Measurements from ENCODE around the gene SMIM32.
A peak's percentile ranks its signal among the peaks of the same experiment; 100 is the strongest.

The SMIM32 gene

DNA sequence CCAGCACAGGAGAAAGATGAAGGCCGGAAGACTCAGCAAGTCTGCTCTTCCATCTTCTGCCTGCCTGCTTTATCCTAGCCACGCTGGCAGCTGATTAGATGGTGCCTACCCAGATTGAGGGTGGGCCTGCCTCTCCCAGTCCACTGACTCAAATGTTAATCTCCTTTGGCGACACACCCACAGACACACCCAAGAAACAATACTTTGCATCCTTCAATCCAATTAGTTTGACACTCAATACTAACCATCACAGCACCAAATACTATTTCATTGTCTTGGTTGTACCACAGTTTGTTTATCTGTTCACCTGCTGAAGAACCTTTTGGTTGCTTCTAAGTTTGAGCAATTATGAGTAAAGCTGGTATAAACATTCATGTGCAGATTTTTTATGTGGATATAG lies 23.7 kb downstream of the SMIM32 start:
- DNase-seq (ENCODE audit: insufficient read length, low spot score) (no peak), FAIRE-seq (no peak)
- TF ChIP-seq TAF1 (IDR thresholded peaks at IDR 0.05; ENCODE audit: low read depth, low read length): no peak
- no peak for TF ChIP-seq POLR2AphosphoS5 (IDR thresholded peaks at IDR 0.05; ENCODE audit: low read depth, low read length)
- TF ChIP-seq POU2F2 (IDR thresholded peaks at IDR 0.05; ENCODE audit: low read depth, low read length): no peak
- no peak for TF ChIP-seq PAX5 (IDR thresholded peaks at IDR 0.05; ENCODE audit: insufficient read depth, low read length, severe bottlenecking)
- TF ChIP-seq SPI1 (IDR thresholded peaks at IDR 0.05; ENCODE audit: low read depth, low read length): no peak

DNA sequence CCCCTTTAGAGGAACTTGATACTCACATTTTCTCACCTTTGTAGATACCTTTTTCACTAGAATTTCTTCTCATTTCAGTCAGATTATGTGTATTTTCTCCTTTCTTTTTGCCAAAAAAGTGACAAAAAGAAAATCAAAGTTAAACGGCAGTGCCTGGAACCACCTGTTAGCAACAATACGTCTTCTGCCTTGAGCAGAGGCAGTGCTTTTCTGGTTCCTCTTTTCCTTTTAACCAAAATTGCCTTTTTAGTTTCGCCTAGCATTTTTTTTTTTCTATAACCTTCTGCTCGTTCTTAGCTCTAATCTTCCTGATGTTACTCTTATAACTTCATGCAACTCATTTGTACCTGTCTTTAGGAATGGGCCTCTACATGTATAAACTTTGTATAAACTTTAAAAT lies 26.1 kb downstream of the SMIM32 start:
- DNase-seq (ENCODE audit: insufficient read length, low spot score) (no peak), FAIRE-seq (peak; percentile 80)
- TF ChIP-seq SPI1 (IDR thresholded peaks at IDR 0.05; ENCODE audit: low read depth, low read length) (peak; percentile 87), PAX5 (IDR thresholded peaks at IDR 0.05; ENCODE audit: insufficient read depth, low read length, severe bottlenecking) (no peak), POLR2A (IDR thresholded peaks at IDR 0.05; ENCODE audit: low read depth, low read length) (no peak), POLR2AphosphoS5 (IDR thresholded peaks at IDR 0.05; ENCODE audit: low read depth, low read length) (no peak)

DNA sequence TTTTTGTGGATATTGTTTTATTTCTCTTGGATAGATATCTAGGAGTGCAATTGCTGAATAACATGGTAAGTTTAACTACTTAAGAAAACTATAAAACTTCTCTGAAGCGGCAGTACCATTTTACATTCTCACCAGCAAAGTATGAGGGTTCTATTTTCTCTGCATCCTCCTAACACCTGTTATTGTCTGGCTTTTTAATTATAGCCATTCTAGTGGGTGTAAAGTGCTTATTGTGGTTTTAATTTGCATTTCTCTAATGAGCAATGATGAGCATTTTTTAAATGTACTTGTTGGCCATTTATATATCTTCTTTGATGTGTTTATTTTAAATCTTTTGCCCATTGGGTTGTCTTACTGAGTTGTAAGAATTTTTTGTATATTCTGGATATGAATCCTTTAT lies 28.7 kb downstream of the SMIM32 start:
- peak; percentile 59 for FAIRE-seq

DNA sequence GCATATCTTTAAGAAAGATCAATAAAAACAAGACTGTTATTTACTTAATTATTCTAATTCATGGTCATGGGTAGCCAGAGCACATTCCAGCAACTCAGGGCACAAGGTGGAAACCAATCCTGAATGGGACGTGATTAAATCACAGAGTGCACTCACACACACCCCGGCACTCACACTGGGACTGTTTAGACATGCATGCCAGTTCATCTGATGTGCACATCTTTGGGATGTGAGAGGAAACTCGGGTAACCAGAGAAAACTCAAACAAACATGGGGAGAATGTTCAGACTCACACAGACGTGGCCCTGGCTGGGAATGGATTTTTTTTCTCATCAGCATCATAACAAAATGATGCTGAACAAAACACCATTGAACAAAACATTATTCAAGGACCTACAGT lies 31.0 kb downstream of the SMIM32 start:
- DNase-seq (ENCODE audit: insufficient read length, low spot score): no peak
- TF ChIP-seq PAX5 (IDR thresholded peaks at IDR 0.05; ENCODE audit: insufficient read depth, low read length, severe bottlenecking) (no peak), POU2F2 (IDR thresholded peaks at IDR 0.05; ENCODE audit: low read depth, low read length) (no peak), TAF1 (IDR thresholded peaks at IDR 0.05; ENCODE audit: low read depth, low read length) (no peak), POLR2A (IDR thresholded peaks at IDR 0.05; ENCODE audit: low read depth, low read length) (no peak), POLR2AphosphoS5 (IDR thresholded peaks at IDR 0.05; ENCODE audit: low read depth, low read length) (no peak), SPI1 (IDR thresholded peaks at IDR 0.05; ENCODE audit: low read depth, low read length) (no peak)

More for the DNA sequence above, 28.7 kb downstream of the SMIM32 start:
- DNase-seq (ENCODE audit: insufficient read length, low spot score): no peak
- TF ChIP-seq PAX5 (IDR thresholded peaks at IDR 0.05; ENCODE audit: insufficient read depth, low read length, severe bottlenecking) (no peak), POLR2A (IDR thresholded peaks at IDR 0.05; ENCODE audit: low read depth, low read length) (no peak), SPI1 (IDR thresholded peaks at IDR 0.05; ENCODE audit: low read depth, low read length) (no peak), TAF1 (IDR thresholded peaks at IDR 0.05; ENCODE audit: low read depth, low read length) (no peak), POLR2AphosphoS5 (IDR thresholded peaks at IDR 0.05; ENCODE audit: low read depth, low read length) (no peak), POU2F2 (IDR thresholded peaks at IDR 0.05; ENCODE audit: low read depth, low read length) (no peak)

DNA sequence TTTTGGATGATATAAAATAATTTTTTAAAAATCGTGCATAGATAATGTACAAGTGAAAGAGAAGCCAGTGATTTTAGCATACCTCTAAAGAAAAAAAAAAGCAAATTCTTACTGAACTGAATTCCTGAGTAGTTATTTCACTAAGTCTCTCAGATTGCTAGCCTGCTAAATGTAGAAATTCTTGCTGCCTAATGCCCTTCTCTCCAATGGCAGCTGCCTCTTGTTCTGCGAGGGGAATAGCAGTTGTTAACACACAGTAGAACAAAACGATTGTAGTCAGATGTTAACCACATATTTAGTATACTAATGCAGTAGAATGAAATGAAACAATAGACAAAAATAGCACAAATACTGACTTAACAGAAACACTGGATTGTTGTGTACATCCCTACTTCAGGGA lies 33.5 kb downstream of the SMIM32 start:
- FAIRE-seq: no peak
- TF ChIP-seq POLR2AphosphoS5 (IDR thresholded peaks at IDR 0.05; ENCODE audit: low read depth, low read length) (no peak), PAX5 (IDR thresholded peaks at IDR 0.05; ENCODE audit: insufficient read depth, low read length, severe bottlenecking) (no peak), POLR2A (IDR thresholded peaks at IDR 0.05; ENCODE audit: low read depth, low read length) (no peak), SPI1 (IDR thresholded peaks at IDR 0.05; ENCODE audit: low read depth, low read length) (no peak), POU2F2 (IDR thresholded peaks at IDR 0.05; ENCODE audit: low read depth, low read length) (no peak), TAF1 (IDR thresholded peaks at IDR 0.05; ENCODE audit: low read depth, low read length) (no peak)
- no peak for DNase-seq (ENCODE audit: insufficient read length, low spot score)

More for the DNA sequence above, 31.0 kb downstream of the SMIM32 start:
- no peak for FAIRE-seq

DNA sequence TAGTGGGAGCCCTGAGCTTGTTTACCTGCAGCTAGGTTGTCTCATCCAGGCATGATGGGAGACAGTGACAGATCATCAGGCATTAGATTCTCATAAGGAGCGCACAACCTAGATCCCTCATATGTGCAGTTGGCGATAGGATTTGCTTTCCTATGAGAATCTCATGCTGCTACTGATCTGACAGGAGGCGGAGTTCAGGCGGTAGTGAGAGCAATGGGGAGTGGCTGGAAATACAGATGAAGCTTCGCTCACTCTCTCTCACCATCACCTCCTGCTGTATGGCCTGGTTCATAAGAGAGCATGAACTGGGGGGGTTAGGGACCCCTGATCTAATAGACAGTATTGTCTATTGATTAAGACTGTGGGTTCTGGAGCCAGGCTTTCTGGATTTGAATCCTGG lies 35.4 kb downstream of the SMIM32 start:
- TF ChIP-seq POLR2AphosphoS5 (IDR thresholded peaks at IDR 0.05; ENCODE audit: low read depth, low read length): no peak
- no peak for TF ChIP-seq POU2F2 (IDR thresholded peaks at IDR 0.05; ENCODE audit: low read depth, low read length)
- no peak for TF ChIP-seq POLR2A (IDR thresholded peaks at IDR 0.05; ENCODE audit: low read depth, low read length)
- FAIRE-seq: no peak
- no peak for DNase-seq (ENCODE audit: insufficient read length, low spot score)

DNA sequence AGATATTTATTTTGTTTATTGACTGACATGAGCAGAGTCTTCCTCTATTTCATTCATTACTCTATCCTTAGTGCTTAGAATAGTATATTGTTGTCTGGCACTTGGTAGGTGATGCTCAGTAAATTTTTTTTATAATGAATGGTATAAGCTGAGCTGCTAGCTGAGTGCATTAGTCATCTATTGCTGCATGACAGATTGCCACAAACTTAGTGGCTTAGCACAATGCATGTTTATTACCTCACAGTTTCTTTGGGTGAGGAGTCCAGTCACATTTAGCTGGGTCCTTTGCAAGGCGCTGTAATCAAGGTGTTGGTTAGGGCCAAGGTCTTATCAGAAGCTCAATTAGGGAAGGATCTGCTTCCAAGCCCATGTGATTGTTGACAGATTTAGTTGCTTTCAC lies 37.2 kb downstream of the SMIM32 start:
- DNase-seq (ENCODE audit: insufficient read length, low spot score) (no peak), FAIRE-seq (no peak)
- no peak for TF ChIP-seq POU2F2 (IDR thresholded peaks at IDR 0.05; ENCODE audit: low read depth, low read length)
- TF ChIP-seq TAF1 (IDR thresholded peaks at IDR 0.05; ENCODE audit: low read depth, low read length): no peak
- no peak for TF ChIP-seq SPI1 (IDR thresholded peaks at IDR 0.05; ENCODE audit: low read depth, low read length)
- TF ChIP-seq PAX5 (IDR thresholded peaks at IDR 0.05; ENCODE audit: insufficient read depth, low read length, severe bottlenecking): no peak
- no peak for TF ChIP-seq POLR2AphosphoS5 (IDR thresholded peaks at IDR 0.05; ENCODE audit: low read depth, low read length)

DNA sequence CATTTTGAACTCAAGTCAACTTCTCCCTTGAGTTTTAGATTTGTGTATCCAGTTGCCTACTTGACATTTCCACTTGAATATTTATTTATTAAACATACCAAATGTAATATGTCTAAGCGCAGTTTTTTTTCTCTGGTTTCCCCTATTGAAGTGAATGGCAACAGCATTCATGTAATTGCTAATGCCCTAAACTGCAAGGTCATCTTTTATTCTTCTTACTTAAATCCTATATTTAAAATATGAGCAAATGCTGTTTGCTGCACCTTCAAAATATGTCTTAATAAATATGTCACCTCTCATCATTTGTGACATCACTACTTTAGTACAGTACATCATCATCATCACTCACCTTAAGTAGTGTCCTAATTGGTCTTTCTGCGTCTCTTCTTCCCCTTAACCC lies 37.9 kb downstream of the SMIM32 start:
- FAIRE-seq: no peak
- TF ChIP-seq POLR2AphosphoS5 (IDR thresholded peaks at IDR 0.05; ENCODE audit: low read depth, low read length) (no peak), POLR2A (IDR thresholded peaks at IDR 0.05; ENCODE audit: low read depth, low read length) (no peak), POU2F2 (IDR thresholded peaks at IDR 0.05; ENCODE audit: low read depth, low read length) (no peak), SPI1 (IDR thresholded peaks at IDR 0.05; ENCODE audit: low read depth, low read length) (no peak), TAF1 (IDR thresholded peaks at IDR 0.05; ENCODE audit: low read depth, low read length) (no peak), PAX5 (IDR thresholded peaks at IDR 0.05; ENCODE audit: insufficient read depth, low read length, severe bottlenecking) (no peak)
- DNase-seq (ENCODE audit: insufficient read length, low spot score): no peak

DNA sequence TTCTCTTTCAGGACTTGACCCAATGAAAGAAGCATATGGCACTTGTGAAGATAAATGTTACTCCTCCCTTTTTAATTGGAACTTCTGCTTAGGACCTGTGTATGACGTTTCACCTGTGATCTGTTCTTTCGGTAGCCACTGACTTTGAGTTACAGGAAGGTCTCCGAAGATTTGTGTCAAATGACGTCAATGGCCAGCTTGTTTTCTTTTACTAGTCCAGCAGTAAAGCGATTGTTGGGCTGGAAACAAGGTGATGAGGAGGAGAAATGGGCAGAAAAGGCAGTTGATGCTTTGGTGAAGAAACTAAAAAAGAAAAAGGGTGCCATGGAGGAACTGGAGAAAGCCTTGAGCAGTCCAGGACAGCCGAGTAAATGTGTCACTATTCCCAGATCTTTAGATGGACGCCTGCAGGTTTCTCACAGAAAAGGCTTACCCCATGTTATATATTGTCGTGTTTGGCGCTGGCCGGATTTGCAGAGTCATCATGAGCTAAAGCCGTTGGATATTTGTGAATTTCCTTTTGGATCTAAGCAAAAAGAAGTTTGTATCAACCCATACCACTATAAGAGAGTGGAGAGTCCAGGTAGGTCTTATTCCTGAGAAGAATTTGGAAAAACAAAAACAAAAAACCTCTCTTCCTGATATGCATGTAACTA lies 39.3 kb downstream of the SMIM32 start:
- DNase-seq (ENCODE audit: insufficient read length, low spot score) (no peak), FAIRE-seq (no peak)
- TF ChIP-seq SPI1 (IDR thresholded peaks at IDR 0.05; ENCODE audit: low read depth, low read length): no peak
- no peak for TF ChIP-seq POLR2AphosphoS5 (IDR thresholded peaks at IDR 0.05; ENCODE audit: low read depth, low read length)
- TF ChIP-seq POU2F2 (IDR thresholded peaks at IDR 0.05; ENCODE audit: low read depth, low read length): no peak
- TF ChIP-seq PAX5 (IDR thresholded peaks at IDR 0.05; ENCODE audit: insufficient read depth, low read length, severe bottlenecking): no peak
- TF ChIP-seq TAF1 (IDR thresholded peaks at IDR 0.05; ENCODE audit: low read depth, low read length): no peak
- no peak for TF ChIP-seq POLR2A (IDR thresholded peaks at IDR 0.05; ENCODE audit: low read depth, low read length)

DNA sequence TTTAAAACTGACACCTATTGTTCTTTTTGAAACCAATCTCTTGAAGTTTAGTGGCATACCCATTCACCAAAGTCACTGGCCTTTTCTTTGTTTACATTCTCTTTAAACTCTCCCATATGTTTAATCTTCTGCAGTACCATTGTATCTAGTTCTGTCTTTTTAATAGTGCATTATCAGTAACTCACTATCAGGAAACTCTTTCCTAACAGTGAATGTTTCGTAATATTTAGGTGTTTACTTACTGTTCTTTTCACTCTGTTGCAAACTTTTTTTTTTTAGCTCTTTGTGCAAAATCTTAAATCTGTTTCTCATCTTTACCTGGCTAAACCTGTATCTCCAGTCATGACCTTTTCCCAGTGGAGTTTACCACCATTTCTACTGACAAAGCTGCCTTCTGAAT lies 43.1 kb downstream of the SMIM32 start:
- DNase-seq (ENCODE audit: insufficient read length, low spot score) (no peak), FAIRE-seq (no peak)
- TF ChIP-seq POU2F2 (IDR thresholded peaks at IDR 0.05; ENCODE audit: low read depth, low read length) (no peak), POLR2A (IDR thresholded peaks at IDR 0.05; ENCODE audit: low read depth, low read length) (no peak), TAF1 (IDR thresholded peaks at IDR 0.05; ENCODE audit: low read depth, low read length) (no peak), PAX5 (IDR thresholded peaks at IDR 0.05; ENCODE audit: insufficient read depth, low read length, severe bottlenecking) (no peak), SPI1 (IDR thresholded peaks at IDR 0.05; ENCODE audit: low read depth, low read length) (no peak), POLR2AphosphoS5 (IDR thresholded peaks at IDR 0.05; ENCODE audit: low read depth, low read length) (no peak)

Data from GM12891 (cell line).